Nucleus accumbens (tissue), 56 donors: ENCODE measurements around the gene FLT4.

Experiments
- DNase-seq, 56 donors: peaks; one replicate each; lab custom pipeline; 2025; lab: John Stamatoyannopoulos, UW

FLT4 gene

GRCh38 chr5:180644129-180644824 is 5.1 kb downstream of the FLT4 start:
- no peak for DNase-seq

GRCh38 chr5:180643191-180643851 is 6.1 kb downstream of the FLT4 start:
- DNase-seq: no peak

- DNase-seq: no peak
Measured at GRCh38 chr5:180642779-180643178, 6.6 kb downstream of the FLT4 start.

GRCh38 chr5:180642181-180642775 is 7.1 kb downstream of the FLT4 start:
- DNase-seq: no peak

- no peak for DNase-seq
Measured at GRCh38 chr5:180641566-180641900, 7.9 kb downstream of the FLT4 start.

GRCh38 chr5:180640861-180641565 is 8.4 kb downstream of the FLT4 start:
- DNase-seq: peak in 1 of 56 donors; percentile 7

- DNase-seq: no peak
Measured at GRCh38 chr5:180640611-180640860, 8.9 kb downstream of the FLT4 start.

- DNase-seq: no peak
Measured at GRCh38 chr5:180639741-180640610, 9.4 kb downstream of the FLT4 start.

- DNase-seq: no peak
Measured at GRCh38 chr5:180639287-180639686, 10.1 kb downstream of the FLT4 start.

GRCh38 chr5:180637962-180638680 is 11.3 kb downstream of the FLT4 start:
- DNase-seq: no peak

- no peak for DNase-seq
Measured at GRCh38 chr5:180636403-180637075, 12.9 kb downstream of the FLT4 start.

- DNase-seq: no peak
Measured at GRCh38 chr5:180636016-180636402, 13.4 kb downstream of the FLT4 start.

GRCh38 chr5:180633283-180634177 is 15.9 kb downstream of the FLT4 start:
- no peak for DNase-seq

- no peak for DNase-seq
Measured at GRCh38 chr5:180632768-180633167, 16.6 kb downstream of the FLT4 start.

- no peak for DNase-seq
Measured at GRCh38 chr5:180631549-180632383, 17.6 kb downstream of the FLT4 start.

GRCh38 chr5:180630426-180630825 is 19.0 kb downstream of the FLT4 start:
- no peak for DNase-seq

GRCh38 chr5:180629831-180630382 is 19.5 kb downstream of the FLT4 start:
- no peak for DNase-seq
